IPS-18a (cell line): Measurements from ENCODE around the gene SSR4.
"Not testable (repeated sequence)": the region's sequence is repeated elsewhere in the genome, so short reads cannot be mapped to it uniquely, and the experiment has no call there.

Experiments used
- H3K27ac ChIP-seq: one replicate; pipeline ENCODE4 v1.5.1; 2013; ENCODE audit warnings: low read length
- H3K27me3 ChIP-seq: one replicate; pipeline ENCODE4 v1.6.1; 2013; ENCODE audit warnings: mild to moderate bottlenecking, low read length; ENCODE audit not compliant: control insufficient read depth, insufficient read depth
- H3K36me3 ChIP-seq: one replicate; pipeline ENCODE4 v1.6.1; 2013; ENCODE audit warnings: low read depth, low read length; ENCODE audit not compliant: control insufficient read depth
- H3K4me1 ChIP-seq: one replicate; pipeline ENCODE4 v1.6.1; 2013; ENCODE audit warnings: low read depth, low read length; ENCODE audit not compliant: control insufficient read depth
- H3K4me3 ChIP-seq: one replicate; pipeline ENCODE4 v1.5.1; 2013; ENCODE audit warnings: low read length
- H3K9ac ChIP-seq: one replicate; pipeline ENCODE4 v1.6.1; 2013; ENCODE audit warnings: mild to moderate bottlenecking, low read length, moderate library complexity
- H3K9me3 ChIP-seq: one replicate; pipeline ENCODE4 v1.6.1; 2013; ENCODE audit warnings: low read depth, low read length; ENCODE audit not compliant: control insufficient read depth

The SSR4 gene

GRCh38 chrX:153803211-153804099, 9.0 kb downstream of the SSR4 start:
- Histone ChIP-seq H3K27ac (no peak overlapping the region), H3K4me3 (no peak overlapping the region), H3K4me1 (no peaks in the 10 kb centered on the region), H3K36me3 (no peaks in the 10 kb centered on the region), H3K9ac (no peak overlapping the region), H3K9me3 (peaks cover 5% of the 10 kb centered on the region), H3K27me3 (no peaks in the 10 kb centered on the region)

GRCh38 chrX:153804100-153804595, 9.7 kb downstream of the SSR4 start:
- Histone ChIP-seq H3K4me1 (no peaks in the 10 kb centered on the region), H3K27me3 (no peaks in the 10 kb centered on the region), H3K27ac (no peak overlapping the region), H3K9me3 (peaks cover 5% of the 10 kb centered on the region), H3K9ac (no peak overlapping the region), H3K36me3 (no peaks in the 10 kb centered on the region), H3K4me3 (no peak overlapping the region)

GRCh38 chrX:153804621-153805020, 10.2 kb downstream of the SSR4 start:
- Histone ChIP-seq H3K4me1 (no peaks in the 10 kb centered on the region), H3K27ac (no peak overlapping the region), H3K9me3 (peaks cover 5% of the 10 kb centered on the region), H3K9ac (no peak overlapping the region), H3K36me3 (no peaks in the 10 kb centered on the region), H3K27me3 (no peaks in the 10 kb centered on the region), H3K4me3 (no peak overlapping the region)

GRCh38 chrX:153805436-153805835, 11.0 kb downstream of the SSR4 start:
- H3K36me3 ChIP-seq: no peaks in the 10 kb centered on the region
- H3K4me1 ChIP-seq: no peaks in the 10 kb centered on the region
- H3K4me3 ChIP-seq: no peak overlapping the region
- peaks cover 2% of the 10 kb centered on the region for H3K9me3 ChIP-seq
- H3K9ac ChIP-seq: no peak overlapping the region
- no peaks in the 10 kb centered on the region for H3K27me3 ChIP-seq
- no peak overlapping the region for H3K27ac ChIP-seq

- Histone ChIP-seq H3K9ac (no peak overlapping the region), H3K9me3 (peaks cover 2% of the 10 kb centered on the region), H3K4me3 (no peak overlapping the region)
These were observed 12.6 kb downstream of the SSR4 start for GRCh38 chrX:153806999-153807575.

GRCh38 chrX:153807976-153808375, 13.5 kb downstream of the SSR4 start:
- H3K9me3 ChIP-seq: peaks cover under 1% of the 10 kb centered on the region
- no peak overlapping the region for H3K9ac ChIP-seq
- no peaks in the 10 kb centered on the region for H3K27me3 ChIP-seq
- H3K4me1 ChIP-seq: peaks cover 3% of the 10 kb centered on the region
- no peaks in the 10 kb centered on the region for H3K36me3 ChIP-seq
- no peak overlapping the region for H3K4me3 ChIP-seq
- no peak overlapping the region for H3K27ac ChIP-seq

More at GRCh38 chrX:153806999-153807575, 12.6 kb downstream of the SSR4 start:
- no peaks in the 10 kb centered on the region for H3K4me1 ChIP-seq
- no peak overlapping the region for H3K27ac ChIP-seq
- no peaks in the 10 kb centered on the region for H3K27me3 ChIP-seq
- H3K36me3 ChIP-seq: no peaks in the 10 kb centered on the region

GRCh38 chrX:153812220-153812619, 17.8 kb downstream of the SSR4 start:
- H3K9me3 ChIP-seq: no peaks in the 10 kb centered on the region

GRCh38 chrX:153813161-153813560, 18.7 kb downstream of the SSR4 start:
- H3K4me1 ChIP-seq: peaks cover 5% of the 10 kb centered on the region
- no peak overlapping the region for H3K4me3 ChIP-seq
- peaks cover 4% of the 10 kb centered on the region for H3K9me3 ChIP-seq
- no peaks in the 10 kb centered on the region for H3K36me3 ChIP-seq
- H3K9ac ChIP-seq: no peak overlapping the region
- H3K27ac ChIP-seq: no peak overlapping the region
- H3K27me3 ChIP-seq: no peaks in the 10 kb centered on the region

More at GRCh38 chrX:153812220-153812619, 17.8 kb downstream of the SSR4 start:
- Histone ChIP-seq H3K36me3 (no peaks in the 10 kb centered on the region), H3K27me3 (no peaks in the 10 kb centered on the region), H3K27ac (no peak overlapping the region), H3K9ac (no peak overlapping the region), H3K4me3 (no peak overlapping the region), H3K4me1 (peaks cover 5% of the 10 kb centered on the region)

GRCh38 chrX:153814591-153815315, 20.3 kb downstream of the SSR4 start:
- Histone ChIP-seq H3K27me3 (no peaks in the 10 kb centered on the region), H3K9ac (no peak overlapping the region), H3K27ac (no peak overlapping the region)

GRCh38 chrX:153816831-153817690, 22.6 kb downstream of the SSR4 start:
- peaks cover 7% of the 10 kb centered on the region for H3K4me1 ChIP-seq
- no peak overlapping the region for H3K9ac ChIP-seq
- H3K27ac ChIP-seq: no peak overlapping the region

More at GRCh38 chrX:153814591-153815315, 20.3 kb downstream of the SSR4 start:
- Histone ChIP-seq H3K36me3 (no peaks in the 10 kb centered on the region), H3K4me1 (peaks cover 7% of the 10 kb centered on the region), H3K9me3 (peaks cover 4% of the 10 kb centered on the region), H3K4me3 (no peak overlapping the region)

GRCh38 chrX:153818064-153818463, 23.6 kb downstream of the SSR4 start:
- not testable (repeated sequence) for H3K27ac ChIP-seq, H3K9ac ChIP-seq, H3K36me3 ChIP-seq, H3K27me3 ChIP-seq, H3K9me3 ChIP-seq, H3K4me3 ChIP-seq, H3K4me1 ChIP-seq

More at GRCh38 chrX:153816831-153817690, 22.6 kb downstream of the SSR4 start:
- H3K9me3 ChIP-seq: peaks cover 4% of the 10 kb centered on the region
- H3K4me3 ChIP-seq: no peak overlapping the region
- no peaks in the 10 kb centered on the region for H3K36me3 ChIP-seq
- no peaks in the 10 kb centered on the region for H3K27me3 ChIP-seq
